ENCODE data around the gene PIP5K1B. TPM values are rescaled to one million over a fixed set of nuclear protein-coding genes. Genes with fewer than 3 reads are reported as not detected.
A peak's percentile ranks its signal among the peaks of the same experiment; 100 is the strongest.

Gene PIP5K1B
- total and polyA plus RNA-seq, 2 donors (not counting 3 experiments of a cell fraction or from before 2014, with no cell fraction given) = 0.27 TPM; not detected in 1

- DNase-seq (ENCODE audit: low read depth, low spot score) = no peak
- FAIRE-seq = no peak
- no TSS peak for BruUV-seq (replicated peaks)
- Histone ChIP-seq H2AFZ (ENCODE audit: low read depth, low read length) (no peak overlapping the region), H4K20me1 (replicated peaks; ENCODE audit: control insufficient read depth, extremely low read depth, insufficient read depth, low read length) (no peaks in the 10 kb centered on the region), H3K4me1 (ENCODE audit: control insufficient read depth, extremely low read depth, insufficient read depth, low read length) (peaks cover 9% of the 10 kb centered on the region), H3K9me3 (replicated peaks; ENCODE audit: control insufficient read depth, insufficient read depth, low read length) (no peaks in the 10 kb centered on the region), H3K36me3 (ENCODE audit: control insufficient read depth in 2 of 2, extremely low read depth in 1 of 2, insufficient read depth in 2 of 2, low read length in 2 of 2) (no peaks in the 10 kb centered on the region), H3K27ac (ENCODE audit: insufficient read depth, low read depth, low read length) (no peak overlapping the region), H3K9me1 (replicated peaks; ENCODE audit: control insufficient read depth, extremely low read depth, insufficient read depth, low read length) (no peaks in the 10 kb centered on the region), H3K4me2 (ENCODE audit: insufficient read depth, low read length) (no peak overlapping the region), H3K27me3 (ENCODE audit: control insufficient read depth in 2 of 2, insufficient read depth in 2 of 2, low read length in 2 of 2) (no peaks in the 10 kb centered on the region), H3K4me3 (replicated peaks in 1 of 3; ENCODE audit: insufficient read depth in 1 of 3, low read depth in 1 of 3, low read length in 3 of 3) (no peak overlapping the region), H3K79me2 (ENCODE audit: control insufficient read depth, insufficient read depth, low read length) (no peaks in the 10 kb centered on the region), H3K9ac (replicated peaks; ENCODE audit: extremely low read depth, insufficient read depth, low read length) (no peak overlapping the region)
- POLR2A ChIA-PET = no interaction called here
- intact Hi-C loops (cut with micrococcal nuclease) = no loop called here
- dilution Hi-C loops (cut with MboI; ENCODE audit: extremely low pct_ligation_motif_present, low sequenced_read_pairs) = no loop called here
- TF ChIP-seq POLR2A (IDR thresholded peaks at IDR 0.05; ENCODE audit: low read depth, low read length) (no peak), GATA2 (IDR thresholded peaks at IDR 0.05; ENCODE audit: insufficient read depth, insufficient read length, low read depth, low read length) (no peak), MAX (IDR thresholded peaks at IDR 0.05; ENCODE audit: insufficient read depth, insufficient read length) (no peak), MYC (IDR thresholded peaks at IDR 0.05; ENCODE audit: low read depth, low read length) (no peak), POLR2AphosphoS5 (IDR thresholded peaks at IDR 0.05; ENCODE audit: insufficient read depth, low read depth, low read length) (no peak), JUN (IDR thresholded peaks at IDR 0.05; ENCODE audit: borderline replicate concordance, insufficient read depth, insufficient read length, low read depth) (no peak), FOS (IDR thresholded peaks at IDR 0.05; ENCODE audit: borderline replicate concordance, insufficient read depth, low read length) (no peak)
- CTCF ChIA-PET = interaction anchor here (1.2 kb wide), 1 partner anchor 255 kb away, joined by 3 read pairs; no protein-coding TSS in a partner anchor
Observed at GRCh38 chr9:68672625-68673024, 32.4 kb upstream of the PIP5K1B start.

- Histone ChIP-seq H4K20me1 (replicated peaks; ENCODE audit: control insufficient read depth, extremely low read depth, insufficient read depth, low read length) (no peaks in the 10 kb centered on the region), H3K4me1 (ENCODE audit: control insufficient read depth, extremely low read depth, insufficient read depth, low read length) (no peaks in the 10 kb centered on the region), H3K4me3 (replicated peaks in 1 of 3; ENCODE audit: insufficient read depth in 1 of 3, low read depth in 1 of 3, low read length in 3 of 3) (no peak overlapping the region), H3K9ac (replicated peaks; ENCODE audit: extremely low read depth, insufficient read depth, low read length) (no peak overlapping the region), H3K27ac (ENCODE audit: insufficient read depth, low read depth, low read length) (no peak overlapping the region), H3K36me3 (ENCODE audit: control insufficient read depth in 2 of 2, extremely low read depth in 1 of 2, insufficient read depth in 2 of 2, low read length in 2 of 2) (no peaks in the 10 kb centered on the region), H3K9me1 (replicated peaks; ENCODE audit: control insufficient read depth, extremely low read depth, insufficient read depth, low read length) (no peaks in the 10 kb centered on the region), H3K79me2 (ENCODE audit: control insufficient read depth, insufficient read depth, low read length) (no peaks in the 10 kb centered on the region), H3K27me3 (ENCODE audit: control insufficient read depth in 2 of 2, insufficient read depth in 2 of 2, low read length in 2 of 2) (peaks cover 2% of the 10 kb centered on the region in 2 experiments), H3K9me3 (replicated peaks; ENCODE audit: control insufficient read depth, insufficient read depth, low read length) (no peaks in the 10 kb centered on the region), H2AFZ (ENCODE audit: low read depth, low read length) (no peak overlapping the region), H3K4me2 (ENCODE audit: insufficient read depth, low read length) (no peak overlapping the region)
- DNase-seq (ENCODE audit: low read depth, low spot score) (peak; percentile 4), FAIRE-seq (no peak)
- TF ChIP-seq CTCF (IDR thresholded peaks at IDR 0.05; ENCODE audit: extremely low read depth in 1 of 2, insufficient read depth in 1 of 2, low read depth in 1 of 2, low read length in 2 of 2) = peak in 1 of 2 donors; percentile 31
- no peak for TF ChIP-seq POLR2AphosphoS5 (IDR thresholded peaks at IDR 0.05; ENCODE audit: insufficient read depth, low read depth, low read length)
- TF ChIP-seq POLR2A (IDR thresholded peaks at IDR 0.05; ENCODE audit: low read depth, low read length) = no peak
- no peak for TF ChIP-seq FOS (IDR thresholded peaks at IDR 0.05; ENCODE audit: borderline replicate concordance, insufficient read depth, low read length)
- TF ChIP-seq MAX (IDR thresholded peaks at IDR 0.05; ENCODE audit: insufficient read depth, insufficient read length) = no peak
- no peak for TF ChIP-seq GATA2 (IDR thresholded peaks at IDR 0.05; ENCODE audit: insufficient read depth, insufficient read length, low read depth, low read length)
- TF ChIP-seq EZH2 (IDR thresholded peaks at IDR 0.05; ENCODE audit: borderline replicate concordance, low read depth, low read length, severe bottlenecking) = no peak
- TF ChIP-seq JUN (IDR thresholded peaks at IDR 0.05; ENCODE audit: borderline replicate concordance, insufficient read depth, insufficient read length, low read depth) = no peak
- CTCF ChIA-PET = no interaction called here
- intact Hi-C loops (cut with micrococcal nuclease) = no loop called here
- POLR2A ChIA-PET = no interaction called here
- dilution Hi-C loops (cut with MboI; ENCODE audit: extremely low pct_ligation_motif_present, low sequenced_read_pairs) = no loop called here
- no TSS peak for BruUV-seq (replicated peaks)
Observed at GRCh38 chr9:68678430-68678829, 26.6 kb upstream of the PIP5K1B start.
